Measurements from ENCODE around the gene ASF1A.

GRCh38 chr6:118876198-118876597 lies 17.8 kb upstream of the ASF1A start:
- no peak for TF ChIP-seq CTCF (IDR thresholded peaks at IDR 0.05; ENCODE audit: low read depth, low read length)
- TF ChIP-seq POLR2A (IDR thresholded peaks at IDR 0.05; ENCODE audit: extremely low read depth, insufficient read length), result no peak

All from NB4 (cell line).